Measurements from ENCODE around the gene ABT1.
A peak's percentile ranks its signal among the peaks of the same experiment; 100 is the strongest.
"Not testable (repeated sequence)": the region's sequence is repeated elsewhere in the genome, so short reads cannot be mapped to it uniquely, and the experiment has no call there.

Gene ABT1

GRCh38 chr6:26596579-26597388 is at the start of gene ABT1:
Gene ABT1 (plus strand): TSS chr6:26596953. CDS start chr6:26596983, 30 bp downstream.
- ATAC-seq = peak; percentile 80 to 83

GRCh38 chr6:26547363-26547762 is 49.4 kb upstream of the ABT1 start:
- ATAC-seq = not testable (repeated sequence)

DNA sequence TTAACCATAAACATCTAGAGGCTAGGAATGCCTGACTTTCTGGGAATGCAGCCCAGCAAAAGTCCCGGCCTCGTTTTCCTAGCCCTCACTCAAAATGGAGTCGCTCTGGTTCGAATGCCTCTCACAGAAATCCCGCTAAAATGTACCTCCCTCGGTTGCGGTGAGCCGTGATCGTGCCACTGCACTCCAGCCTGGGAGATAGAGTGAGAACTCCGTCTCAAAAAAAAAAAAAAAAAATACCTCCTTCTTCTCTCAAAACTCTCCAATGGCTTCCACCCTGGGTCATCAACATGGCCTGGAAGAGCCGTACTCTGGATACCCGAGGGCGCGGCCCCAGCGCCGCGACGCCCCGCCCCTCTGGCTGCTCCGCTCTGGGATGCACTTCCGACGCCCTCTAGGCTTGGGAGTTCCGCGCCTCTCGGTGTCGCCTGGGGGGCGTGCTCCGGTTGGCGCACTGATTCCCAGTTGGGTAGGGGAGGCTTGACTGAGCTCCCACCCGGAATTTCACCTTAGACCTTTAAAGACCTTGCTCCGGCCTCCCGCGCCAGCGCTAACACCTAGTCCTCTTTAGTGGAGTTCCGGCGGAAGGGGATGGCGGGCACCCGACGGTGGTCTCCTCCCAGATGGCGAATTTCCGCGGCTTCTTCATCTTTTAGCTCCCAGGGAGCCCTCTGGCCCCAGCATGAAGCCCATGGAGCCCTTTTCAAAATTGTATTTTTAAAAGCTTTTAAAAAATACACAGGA is 46.3 kb upstream of the ABT1 start:
- peak; percentile 22 to 39 for ATAC-seq

DNA sequence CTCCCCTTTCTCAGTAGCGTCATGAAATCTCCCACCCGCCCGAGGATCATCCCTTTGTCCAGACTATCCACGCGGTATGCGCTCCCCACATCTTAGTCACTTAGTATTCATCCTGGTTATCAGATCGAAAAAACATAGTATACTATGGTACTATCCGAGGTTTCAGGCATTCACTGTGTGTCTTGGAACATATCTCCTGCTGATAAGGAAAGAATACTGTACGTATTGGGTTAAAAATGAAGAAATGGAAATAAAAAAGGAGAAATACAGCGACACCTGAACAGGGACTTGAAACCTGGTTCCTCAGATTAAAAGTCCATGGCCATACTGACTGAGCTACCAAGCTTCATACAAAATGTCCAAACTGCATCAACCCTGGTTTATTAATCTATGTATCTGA is 44.5 kb upstream of the ABT1 start:
- ATAC-seq = no peak

- ATAC-seq = no peak
These were observed 44.0 kb upstream of the ABT1 start for GRCh38 chr6:26552640-26553188.

DNA sequence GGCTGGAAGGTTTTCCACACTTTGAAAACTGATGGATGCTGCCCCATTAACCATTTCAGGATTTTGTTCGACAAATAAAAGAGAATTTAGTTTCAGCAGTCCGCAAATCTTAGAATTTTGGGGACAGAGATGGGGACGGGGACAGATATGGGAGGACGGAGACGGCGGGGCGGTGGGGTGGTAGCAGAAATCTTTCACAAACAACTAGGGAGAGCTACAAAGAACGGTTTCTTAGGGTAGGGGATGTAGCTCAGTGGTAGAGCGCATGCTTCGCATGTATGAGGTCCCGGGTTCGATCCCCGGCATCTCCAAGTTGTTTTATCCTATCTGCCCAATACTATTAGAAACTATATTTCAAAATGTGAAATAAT is 43.5 kb upstream of the ABT1 start:
- peak; percentile 48 to 64 for ATAC-seq

DNA sequence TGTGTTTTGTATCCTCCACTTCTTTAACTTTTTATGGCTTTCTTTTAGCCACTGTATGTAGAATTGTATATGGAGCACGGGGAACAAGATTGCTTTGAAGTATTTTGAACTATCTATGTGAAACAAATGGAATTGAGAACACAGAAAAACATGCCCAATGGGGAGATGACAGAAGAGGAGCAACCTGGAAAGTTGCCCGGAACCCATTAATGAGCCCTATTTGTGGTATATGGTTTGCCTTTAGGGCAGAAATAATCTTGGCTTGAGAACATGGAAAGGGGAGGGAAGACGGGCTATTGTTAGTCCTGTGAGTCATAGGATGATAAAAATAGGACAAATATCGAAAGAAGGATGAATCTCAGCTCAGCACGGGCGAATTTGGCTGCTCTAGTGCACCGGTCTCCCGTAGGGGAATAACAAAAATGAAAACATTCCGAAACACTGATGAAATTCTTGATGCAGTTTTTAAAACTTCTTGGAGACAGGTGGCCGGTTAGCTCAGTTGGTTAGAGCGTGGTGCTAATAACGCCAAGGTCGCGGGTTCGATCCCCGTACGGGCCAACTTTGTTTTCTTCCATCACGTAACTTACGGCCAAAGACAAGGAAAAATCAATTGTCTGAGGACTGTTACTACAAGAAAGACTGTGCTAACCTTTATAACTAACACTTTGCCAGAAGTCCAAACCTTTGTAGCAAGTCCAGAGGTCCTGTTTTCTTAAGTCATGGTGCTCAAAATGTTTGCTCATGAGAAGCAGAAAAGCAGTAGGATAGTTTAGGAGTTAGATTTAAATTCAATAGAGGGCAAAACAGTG is 42.9 kb upstream of the ABT1 start:
- ATAC-seq = peak; percentile 59 to 63

DNA sequence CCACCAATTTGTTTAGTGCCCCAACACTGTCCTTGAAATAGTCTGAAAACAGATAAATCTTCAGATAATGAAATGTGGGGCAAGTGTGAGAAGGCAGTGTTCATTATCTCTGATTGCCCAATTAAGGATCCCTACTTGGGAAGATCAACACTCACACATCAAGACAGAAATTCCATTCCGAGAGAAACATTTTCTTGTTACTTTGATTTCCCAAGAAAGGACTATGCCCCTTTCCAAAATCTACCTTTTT is 42.4 kb upstream of the ABT1 start:
- no peak for ATAC-seq

- ATAC-seq = peak; percentile 10 to 28
These were observed 41.9 kb upstream of the ABT1 start for GRCh38 chr6:26554697-26555504.

- ATAC-seq = no peak
These were observed 41.1 kb upstream of the ABT1 start for GRCh38 chr6:26555505-26556262.

DNA sequence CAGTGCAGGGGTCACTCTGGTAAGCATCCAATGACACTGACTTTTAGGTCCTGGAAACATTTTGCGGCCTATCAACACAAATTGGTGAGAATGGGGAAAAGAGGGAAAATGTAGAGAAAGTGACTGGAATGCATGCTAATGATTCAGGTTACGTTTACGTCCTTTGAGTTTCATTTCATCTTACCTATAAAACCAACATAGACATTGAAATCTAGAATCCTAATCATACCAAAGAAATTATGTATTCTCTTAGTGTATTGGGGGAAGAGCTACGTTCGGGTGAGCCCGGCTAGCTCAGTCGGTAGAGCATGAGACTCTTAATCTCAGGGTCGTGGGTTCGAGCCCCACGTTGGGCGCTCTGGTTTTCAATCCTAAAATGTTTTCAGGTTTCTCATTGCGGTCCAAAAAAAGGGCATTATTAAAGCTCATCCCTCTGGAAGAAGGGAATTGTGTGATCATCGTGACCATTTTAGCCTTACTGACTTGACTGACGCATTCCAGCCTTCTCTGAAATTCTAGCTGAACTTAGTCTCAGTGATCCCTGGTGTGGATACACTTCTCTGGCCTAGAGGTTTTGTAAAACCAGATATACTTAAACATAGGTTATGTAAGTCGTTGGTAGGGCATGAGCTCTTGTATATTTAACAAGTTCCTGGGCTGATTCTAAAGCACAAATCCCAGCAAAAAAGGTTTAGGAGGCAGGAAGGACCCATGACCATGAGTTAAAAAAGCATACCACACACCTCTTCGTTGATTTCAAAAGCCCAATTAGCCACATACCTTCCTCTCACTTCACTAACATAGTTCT is 40.3 kb upstream of the ABT1 start:
- ATAC-seq = no peak

DNA sequence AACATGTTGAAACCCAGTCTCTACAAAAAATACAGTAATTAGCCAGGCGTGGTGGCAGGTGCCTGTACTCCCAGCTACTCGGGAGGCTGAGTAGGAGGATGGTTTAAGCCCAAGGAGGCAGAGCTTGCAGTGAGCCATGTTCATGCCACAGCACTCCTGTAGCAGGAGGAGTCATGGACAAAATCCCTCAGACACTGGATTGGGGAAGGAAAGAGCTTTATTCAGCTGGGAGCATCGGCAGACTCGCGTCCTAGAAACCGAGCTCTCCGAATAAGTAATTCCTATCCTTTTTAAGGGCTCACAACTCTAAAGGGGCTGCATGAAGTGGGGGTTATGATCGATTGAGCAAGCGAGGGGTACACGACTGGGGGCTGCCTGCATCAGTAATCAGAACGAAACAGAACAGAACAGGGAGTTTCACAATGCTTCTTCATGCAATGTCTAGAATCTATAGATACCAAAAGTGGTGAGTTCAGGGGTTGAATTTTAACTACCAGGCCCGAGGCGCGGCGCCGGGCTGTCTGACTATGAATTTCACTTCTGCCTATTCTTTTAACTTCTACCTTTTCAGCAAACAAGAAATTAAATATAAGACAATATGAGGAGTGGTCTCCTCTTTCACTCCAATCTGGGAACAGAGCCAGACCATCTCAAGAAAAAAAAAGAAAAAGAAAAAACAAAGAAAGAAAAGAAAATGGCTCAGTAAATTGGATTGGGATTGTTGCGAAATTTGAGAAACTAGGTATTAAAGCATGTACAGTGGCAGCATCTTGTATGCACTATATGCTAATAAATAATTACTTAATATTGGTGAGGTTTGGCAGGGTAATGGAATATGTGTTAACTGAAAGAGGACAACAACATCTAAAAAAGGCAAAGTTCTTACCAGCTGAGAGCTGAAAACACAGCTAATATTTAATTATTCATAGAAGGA is 35.0 kb upstream of the ABT1 start:
- no peak for ATAC-seq

DNA sequence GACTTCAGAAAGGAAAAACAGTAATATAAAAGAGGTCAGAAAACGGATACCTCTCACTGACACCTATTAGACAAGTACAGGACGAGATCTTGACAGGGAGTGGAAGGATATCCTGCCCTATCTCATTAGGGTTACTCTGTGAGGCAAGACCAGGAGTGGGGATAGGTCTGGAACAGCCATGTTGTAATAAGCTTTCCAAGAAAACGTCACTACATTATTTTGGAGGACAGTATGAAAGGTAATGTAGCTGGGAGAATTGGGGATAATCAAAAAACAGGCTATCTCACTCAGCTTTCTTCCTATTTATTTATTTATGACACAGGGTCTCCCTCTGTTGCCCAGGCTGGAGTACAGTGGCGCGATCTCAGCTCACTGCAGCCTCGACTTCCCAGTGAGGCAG is 33.3 kb upstream of the ABT1 start:
- no peak for ATAC-seq

DNA sequence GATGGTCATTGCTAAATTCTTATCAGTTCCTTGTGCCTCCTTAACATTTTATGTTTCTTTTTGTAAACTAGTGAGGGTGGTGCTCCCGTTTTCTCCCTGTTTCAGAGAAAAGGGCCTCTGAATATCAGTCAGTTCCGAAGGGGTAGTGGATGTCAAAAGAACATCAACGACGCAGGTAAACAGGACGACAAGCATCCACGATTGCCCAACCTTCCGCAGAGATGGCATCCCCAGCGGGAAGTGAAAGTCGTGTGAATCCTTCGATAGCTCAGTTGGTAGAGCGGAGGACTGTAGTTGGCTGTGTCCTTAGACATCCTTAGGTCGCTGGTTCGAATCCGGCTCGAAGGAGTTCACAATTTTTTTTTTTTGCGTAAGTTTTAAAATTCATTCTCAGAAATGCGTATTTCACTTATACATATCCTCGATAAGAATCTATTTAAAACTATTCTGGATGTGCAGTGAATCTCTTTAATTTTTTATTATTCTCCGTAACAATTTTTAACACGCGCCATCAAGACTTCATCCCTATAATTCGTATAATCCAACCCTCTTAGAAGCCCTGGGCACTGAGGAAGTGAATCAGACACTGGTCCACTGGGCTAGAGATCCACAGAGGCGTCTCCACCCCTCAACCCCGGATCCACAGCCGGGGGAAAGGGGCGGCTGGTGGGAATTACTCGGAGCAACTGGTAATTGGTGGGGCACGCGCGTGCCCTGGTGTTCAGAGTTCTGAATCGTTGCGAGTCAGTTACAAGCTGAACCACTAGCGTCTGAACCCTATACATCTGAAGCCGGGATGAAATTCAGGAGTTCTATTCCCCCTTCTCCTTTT is 27.9 kb upstream of the ABT1 start:
- ATAC-seq = peak; percentile 80 to 82

GRCh38 chr6:26569433-26569764 is 27.4 kb upstream of the ABT1 start:
- ATAC-seq = no peak

DNA sequence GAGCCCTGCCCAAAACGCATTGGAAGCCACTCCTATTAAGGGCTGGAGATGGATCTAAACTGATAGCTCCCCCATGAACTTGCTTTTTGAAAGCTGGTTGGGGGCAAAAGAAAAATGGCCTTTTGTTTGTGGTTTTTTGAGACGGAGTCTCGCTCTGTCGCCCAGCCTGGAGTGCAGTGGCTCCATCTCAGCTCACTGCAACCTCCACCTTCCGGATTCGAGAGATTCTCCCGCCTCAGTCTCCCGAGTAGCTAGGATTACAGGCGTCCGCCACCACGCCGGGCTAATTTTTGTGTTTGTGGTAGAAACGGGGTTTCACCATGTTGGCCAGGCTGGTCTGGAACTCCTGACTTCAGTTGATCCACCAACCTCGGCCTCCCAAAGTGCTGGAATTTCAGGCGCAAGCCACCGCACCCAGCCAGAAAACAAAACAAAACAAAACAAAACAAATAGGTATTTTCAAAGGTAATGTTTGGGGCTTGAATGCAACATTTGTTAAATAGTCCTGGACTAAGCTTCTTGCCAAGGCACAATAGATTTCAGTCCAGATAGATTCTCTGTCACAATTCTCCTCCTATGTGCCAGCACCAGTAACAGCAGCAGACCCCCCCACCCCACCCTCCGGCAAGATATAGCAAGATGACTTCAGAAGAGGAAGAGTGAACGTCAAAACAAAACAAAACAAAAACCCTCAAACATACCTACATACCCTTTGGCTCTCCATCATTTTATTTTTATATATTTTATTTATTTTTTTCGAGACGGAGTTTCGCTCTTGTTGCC is 26.5 kb upstream of the ABT1 start:
- ATAC-seq = no peak

DNA sequence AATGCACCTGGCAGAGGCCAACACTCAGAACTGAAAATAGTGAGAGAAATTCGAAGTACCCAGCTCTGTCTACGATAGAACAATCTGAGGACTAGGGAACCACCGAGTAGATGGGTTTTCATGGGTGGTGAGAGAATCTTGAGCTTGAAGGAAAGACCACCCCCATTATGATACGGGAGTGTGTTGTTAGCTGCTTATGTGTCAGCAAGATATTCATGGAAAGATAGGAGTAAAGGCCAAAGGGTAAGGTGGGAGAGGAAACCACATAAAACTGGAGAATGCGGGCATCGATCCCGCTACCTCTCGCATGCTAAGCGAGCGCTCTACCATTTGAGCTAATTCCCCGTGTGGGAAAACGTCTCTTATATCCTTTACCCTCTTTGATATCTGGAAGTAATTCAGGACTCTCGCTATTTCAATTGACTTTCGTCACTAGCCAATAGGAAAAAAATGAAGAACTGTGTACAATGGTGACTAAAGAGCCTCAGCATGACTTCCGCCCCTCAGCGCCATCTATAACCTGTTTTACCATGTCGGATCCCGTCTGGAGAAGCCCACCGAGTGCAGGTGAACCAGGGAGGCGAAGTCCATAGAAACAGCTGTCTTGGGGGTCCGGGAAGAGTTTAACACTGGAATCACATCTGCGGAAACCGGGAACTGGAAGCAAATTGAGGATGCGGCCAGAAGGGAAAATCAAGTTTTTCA is 25.0 kb upstream of the ABT1 start:
- ATAC-seq = peak; percentile 40 to 48

All from activated CD4-positive, CD25-positive, alpha-beta regulatory T cell treated with anti-CD3 and anti-CD28 coated beads, Interleukin-2, amount 50 U/mL, for 24 hours (primary cell).